ENCODE results near the gene CAMK1D. TPM values are rescaled to one million over a fixed set of nuclear protein-coding genes. Genes with fewer than 3 reads are reported as not detected.

The CAMK1D gene
- total and polyA plus RNA-seq, 2 of the 8 experiments (the other 6 are each of a cell fraction or from before 2014, with no cell fraction given) = 3.5 to 10.6 TPM

DNA sequence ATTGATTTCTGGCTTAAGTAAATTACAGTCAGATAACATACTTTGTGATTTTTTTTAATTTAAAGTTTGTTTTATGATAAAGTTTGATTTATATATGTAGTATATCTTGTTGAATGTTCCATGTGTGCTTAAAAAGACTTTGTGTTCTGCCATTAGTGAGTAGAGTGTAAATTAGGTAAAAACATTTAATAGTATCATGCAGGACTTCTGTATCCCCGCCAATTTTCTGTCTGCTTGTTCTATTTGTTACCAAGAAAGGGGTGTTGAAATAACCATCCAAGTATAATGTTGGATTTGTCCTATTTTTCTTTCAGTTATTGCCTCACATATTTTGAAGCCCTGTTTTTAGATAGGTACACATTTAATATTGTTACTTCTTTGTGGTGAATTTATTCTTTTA, 172.1 kb downstream of the CAMK1D start:
- 86% methylated on average over 1 of the region's 1 CpG; no CpG with 5 or more reads in 1 of the 2 experiments for WGBS, 2 experiments (ENCODE audit: extremely low coverage in 1 of 2, insufficient coverage in 1 of 2, insufficient read length in 1 of 2, insufficient replicate concordance in 2 of 2, low coverage in 1 of 2, low lambda C conversion rate in 2 of 2, missing lambda C conversion rate in 1 of 2)
- FAIRE-seq = no peak

More for the DNA sequence above, 172.1 kb downstream of the CAMK1D start:
- peaks cover 0 to 16% of the 10 kb centered on the region in 2 experiments; a peak in 2 of 4 replicates for H3K9me3 ChIP-seq (ENCODE audit: insufficient read depth in 2 of 2, low read depth in 1 of 2, low read length in 1 of 2)
- DNase-seq (ENCODE audit: low read depth in 1 of 2, low spot score in 2 of 2) = no peak
- no peak overlapping the region for H4K91ac ChIP-seq (replicated peaks; ENCODE audit: insufficient read length, low read length)
- no peak overlapping the region for H3K56ac ChIP-seq (replicated peaks; ENCODE audit: insufficient read length, low read depth, low read length)
- no peak overlapping the region for H3K9ac ChIP-seq (replicated peaks in 1 of 4; ENCODE audit: extremely low read depth in 1 of 4, low read depth in 3 of 4, low read length in 3 of 4)
- H2BK12ac ChIP-seq (ENCODE audit: low read depth, low read length) = no peak overlapping the region
- no peaks in the 10 kb centered on the region for H3K36me3 ChIP-seq (ENCODE audit: control insufficient read depth in 2 of 4, insufficient read depth in 4 of 4, low read length in 3 of 4)
- H3K23ac ChIP-seq (ENCODE audit: insufficient read length) = no peak overlapping the region
- no peak overlapping the region for H3K27ac ChIP-seq (ENCODE audit: low read depth, low read length)
- no peak overlapping the region for H2AFZ ChIP-seq (ENCODE audit: low read length)
- no peaks in the 10 kb centered on the region for H3K27me3 ChIP-seq (replicated peaks in 1 of 4; ENCODE audit: control insufficient read depth in 3 of 4, extremely low read depth in 1 of 4, insufficient read depth in 3 of 4, low read length in 3 of 4)
- no peaks in the 10 kb centered on the region for H4K20me1 ChIP-seq (replicated peaks in 1 of 2; ENCODE audit: control insufficient read depth in 1 of 2, insufficient read depth in 2 of 2, low read length in 2 of 2)
- no peak overlapping the region for H3K4me3 ChIP-seq (ENCODE audit: extremely low read depth in 1 of 4, insufficient read depth in 2 of 4, low read depth in 3 of 4, low read length in 4 of 4)
- H3K4me1 ChIP-seq (replicated peaks in 1 of 4; ENCODE audit: control insufficient read depth in 3 of 4, insufficient read depth in 4 of 4, low read length in 3 of 4) = no peaks in the 10 kb centered on the region
- no peak overlapping the region for H2BK5ac ChIP-seq (ENCODE audit: low read depth, low read length)
- TF ChIP-seq RBBP5 (IDR thresholded peaks at IDR 0.05; ENCODE audit: borderline replicate concordance, low read depth, low read length) (no peak), CEBPB (IDR thresholded peaks at IDR 0.05; ENCODE audit: low read depth, low read length) (no peak), TBP (IDR thresholded peaks at IDR 0.05; ENCODE audit: low read depth, low read length) (no peak), CBX5 (IDR thresholded peaks at IDR 0.05; ENCODE audit: low read depth, low read length) (no peak), RXRA (IDR thresholded peaks at IDR 0.05; ENCODE audit: insufficient read depth, low read depth, low read length) (no peak), JUND (IDR thresholded peaks at IDR 0.05; ENCODE audit: low read length) (no peak), KDM1A (IDR thresholded peaks at IDR 0.05; ENCODE audit: borderline replicate concordance, low read length) (no peak), TCF12 (IDR thresholded peaks at IDR 0.05; ENCODE audit: low read depth, low read length) (no peak), ASH2L (IDR thresholded peaks at IDR 0.05; ENCODE audit: low read length) (no peak), TAF1 (IDR thresholded peaks at IDR 0.05; ENCODE audit: low read depth, low read length) (no peak), YY1 (IDR thresholded peaks at IDR 0.05; ENCODE audit: low read depth, low read length) (no peak), JUN (IDR thresholded peaks at IDR 0.05; ENCODE audit: low read depth, low read length) (no peak)
- TF ChIP-seq, protein P1, sequence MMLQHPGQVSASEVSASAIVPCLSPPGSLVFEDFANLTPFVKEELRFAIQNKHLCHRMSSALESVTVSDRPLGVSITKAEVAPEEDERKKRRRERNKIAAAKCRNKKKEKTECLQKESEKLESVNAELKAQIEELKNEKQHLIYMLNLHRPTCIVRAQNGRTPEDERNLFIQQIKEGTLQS (IDR thresholded peaks at IDR 0.05; ENCODE audit: insufficient read depth, low read depth, low read length) = no peak
- TF ChIP-seq, protein P2, sequence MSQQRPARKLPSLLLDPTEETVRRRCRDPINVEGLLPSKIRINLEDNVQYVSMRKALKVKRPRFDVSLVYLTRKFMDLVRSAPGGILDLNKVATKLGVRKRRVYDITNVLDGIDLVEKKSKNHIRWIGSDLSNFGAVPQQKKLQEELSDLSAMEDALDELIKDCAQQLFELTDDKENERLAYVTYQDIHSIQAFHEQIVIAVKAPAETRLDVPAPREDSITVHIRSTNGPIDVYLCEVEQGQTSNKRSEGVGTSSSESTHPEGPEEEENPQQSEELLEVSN (IDR thresholded peaks at IDR 0.05) = no peak
- ChIA-PET CTCF (ENCODE audit: partially characterized antibody) (no interaction called here), POLR2A (ENCODE audit: partially characterized antibody) (no interaction called here)
- no peak overlapping the region for H4K5ac ChIP-seq (ENCODE audit: insufficient read length, low read depth, low read length)
- no peak overlapping the region for H3K4me2 ChIP-seq (ENCODE audit: insufficient read depth in 1 of 2, low read depth in 2 of 2, low read length in 2 of 2)
- no peaks in the 10 kb centered on the region for H3K79me2 ChIP-seq (ENCODE audit: control insufficient read depth in 1 of 2, insufficient read depth in 2 of 2, low read length in 2 of 2)
- H2AK5ac ChIP-seq (ENCODE audit: low read depth, low read length) = no peak overlapping the region
- H3K18ac ChIP-seq (ENCODE audit: extremely low read depth, low read length) = no peak overlapping the region
- no peak overlapping the region for H3K4ac ChIP-seq (replicated peaks; ENCODE audit: insufficient read length, low read depth, low read length)
- H3K14ac ChIP-seq (ENCODE audit: insufficient read length) = no peak overlapping the region
- no peaks in the 10 kb centered on the region for H3K79me1 ChIP-seq (ENCODE audit: low read depth, low read length)
- no peak overlapping the region for H2BK20ac ChIP-seq (ENCODE audit: low read length)
- H3K23me2 ChIP-seq (ENCODE audit: low read depth, low read length) = no peaks in the 10 kb centered on the region
- no peak overlapping the region for H2BK120ac ChIP-seq (replicated peaks; ENCODE audit: low read depth, low read length)
- no peak overlapping the region for H4K8ac ChIP-seq (ENCODE audit: extremely low read depth, insufficient read depth, low read length)
- H2BK15ac ChIP-seq (ENCODE audit: low read length) = no peak overlapping the region

Data from H1 (cell line).